Measurements from ENCODE around the gene FCF1.

The FCF1 gene

GRCh38 chr14:74763803-74764531, 51.0 kb downstream of the FCF1 start:
- intact Hi-C loops (cut with micrococcal nuclease): loop anchor here (2.0 to 10.0 kb wide), 2 partner anchors 51 to 679 kb away; partner anchors contain the start of genes ALDH6A1, AREL1, FCF1 and LIN52
- H3K27me3 Mint-ChIP-seq: peaks cover 3% of the 10 kb centered on the region
- peak overlapping the region; percentile 99 for H3K4me3 Mint-ChIP-seq
- peaks cover 46% of the 10 kb centered on the region for H3K4me1 Mint-ChIP-seq (ENCODE audit: low read depth)
- no peaks in the 10 kb centered on the region for H3K9me3 Mint-ChIP-seq
- peaks cover 36% of the 10 kb centered on the region for H3K36me3 Mint-ChIP-seq (ENCODE audit: low read depth)
- peak overlapping the region; percentile 90 for H3K27ac Mint-ChIP-seq

DNA sequence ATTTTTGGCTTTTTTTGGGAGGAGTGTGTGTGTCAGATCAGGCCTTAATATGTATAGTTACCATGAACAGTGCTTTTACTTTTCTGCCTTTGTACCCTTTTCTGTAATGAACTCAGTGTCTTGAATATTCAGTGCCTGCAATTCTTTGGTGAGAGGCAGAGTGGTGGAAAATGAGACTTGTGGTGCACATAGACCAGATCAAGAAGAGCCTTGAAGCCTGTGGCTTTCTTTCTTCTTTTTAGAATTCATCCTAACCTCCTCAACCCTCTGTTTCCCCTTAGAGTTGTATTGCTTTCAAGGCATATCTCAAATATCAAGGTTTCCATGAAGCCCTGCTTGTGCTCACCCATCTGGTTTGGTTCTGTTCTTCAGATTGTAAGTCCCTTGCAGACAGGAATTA, 52.8 kb downstream of the FCF1 start:
- Mint-ChIP-seq H3K4me3 (peak overlapping the region; percentile 39), H3K36me3 (ENCODE audit: low read depth) (peaks cover 36% of the 10 kb centered on the region), H3K9me3 (no peaks in the 10 kb centered on the region), H3K27ac (no peak overlapping the region), H3K27me3 (no peaks in the 10 kb centered on the region), H3K4me1 (ENCODE audit: low read depth) (peaks cover 49% of the 10 kb centered on the region)
- intact Hi-C loops (cut with micrococcal nuclease): loop anchor here (5.0 to 10.0 kb wide), 2 partner anchors 273 to 681 kb away; partner anchors contain the start of genes ALDH6A1, ISCA2, LIN52 and NPC2

DNA sequence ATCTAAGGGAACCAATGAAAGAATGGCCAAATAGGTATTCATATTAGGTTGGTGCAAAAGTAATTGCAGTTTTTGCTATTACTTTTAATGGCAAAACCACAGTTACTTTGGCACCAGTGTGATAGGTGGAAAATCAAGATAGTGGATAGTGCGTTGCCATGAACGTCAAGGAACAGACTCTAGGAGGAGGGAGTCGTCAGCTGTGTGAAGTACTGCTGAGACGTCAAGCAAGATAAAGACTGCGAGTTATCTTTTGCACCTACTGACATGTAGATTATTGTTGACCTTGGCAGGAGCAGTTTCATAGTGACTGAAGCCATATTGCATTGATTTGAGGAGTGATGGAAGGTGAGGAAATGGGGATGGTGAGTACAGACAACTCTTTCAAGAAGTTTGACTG, 58.5 kb downstream of the FCF1 start:
- Mint-ChIP-seq H3K27ac (no peak overlapping the region), H3K9me3 (no peaks in the 10 kb centered on the region), H3K27me3 (no peaks in the 10 kb centered on the region), H3K36me3 (ENCODE audit: low read depth) (peaks cover 32% of the 10 kb centered on the region), H3K4me3 (no peak overlapping the region), H3K4me1 (ENCODE audit: low read depth) (peaks cover 25% of the 10 kb centered on the region)
- intact Hi-C loops (cut with micrococcal nuclease): no loop called here

- Mint-ChIP-seq H3K4me1 (ENCODE audit: low read depth) (peaks cover 13% of the 10 kb centered on the region), H3K4me3 (no peak overlapping the region), H3K9me3 (no peaks in the 10 kb centered on the region), H3K27ac (no peak overlapping the region), H3K27me3 (no peaks in the 10 kb centered on the region), H3K36me3 (ENCODE audit: low read depth) (peaks cover 91% of the 10 kb centered on the region)
- intact Hi-C loops (cut with micrococcal nuclease): no loop called here
Measured at GRCh38 chr14:74784634-74785033, 71.7 kb downstream of the FCF1 start.

GRCh38 chr14:74785056-74785613, 72.2 kb downstream of the FCF1 start:
- Mint-ChIP-seq H3K27ac (no peak overlapping the region), H3K27me3 (no peaks in the 10 kb centered on the region), H3K36me3 (ENCODE audit: low read depth) (peaks cover 86% of the 10 kb centered on the region), H3K9me3 (no peaks in the 10 kb centered on the region), H3K4me3 (no peak overlapping the region), H3K4me1 (ENCODE audit: low read depth) (peaks cover 13% of the 10 kb centered on the region)
- intact Hi-C loops (cut with micrococcal nuclease): no loop called here

- Mint-ChIP-seq H3K9me3 (no peaks in the 10 kb centered on the region), H3K36me3 (ENCODE audit: low read depth) (peaks cover 68% of the 10 kb centered on the region), H3K4me3 (no peak overlapping the region), H3K27ac (no peak overlapping the region), H3K27me3 (no peaks in the 10 kb centered on the region), H3K4me1 (ENCODE audit: low read depth) (peaks cover 19% of the 10 kb centered on the region)
- intact Hi-C loops (cut with micrococcal nuclease): no loop called here
Measured at GRCh38 chr14:74786796-74787315, 73.9 kb downstream of the FCF1 start.

All from dendritic cell treated with granulocyte-macrophage colony-stimulating factor and Interleukin-4, amounts not matched to agents 40 ng/mL and 50 ng/mL, for 4 days (primary cell).